NCI-H1930 (cell line): ENCODE results near the gene BMS1.
"Not testable (repeated sequence)": the region's sequence is repeated elsewhere in the genome, so short reads cannot be mapped to it uniquely, and the experiment has no call there.

Experiments
- DNase-seq, 2 experiments: peaks; one replicate each; lab custom pipeline; 2025; lab: John Stamatoyannopoulos, UW

BMS1 gene

GRCh38 chr10:42785759-42786158, 3.2 kb downstream of the BMS1 start:
- DNase-seq: no peak

- DNase-seq: no peak
Measured at GRCh38 chr10:42790835-42791234, 8.2 kb downstream of the BMS1 start.

- no peak for DNase-seq
Measured at GRCh38 chr10:42795701-42796100, 13.1 kb downstream of the BMS1 start.

- no peak for DNase-seq
Measured at GRCh38 chr10:42801135-42801534, 18.5 kb downstream of the BMS1 start.

GRCh38 chr10:42802876-42803275, 20.3 kb downstream of the BMS1 start:
- DNase-seq: no peak

GRCh38 chr10:42809676-42810075, 27.1 kb downstream of the BMS1 start:
- no peak for DNase-seq

- no peak for DNase-seq
Measured at GRCh38 chr10:42812028-42812427, 29.4 kb downstream of the BMS1 start.

GRCh38 chr10:42813989-42814687, 31.5 kb downstream of the BMS1 start:
- DNase-seq: not testable (repeated sequence)

GRCh38 chr10:42816334-42816733, 33.7 kb downstream of the BMS1 start:
- DNase-seq: not testable (repeated sequence)

- DNase-seq: no peak
Measured at GRCh38 chr10:42816912-42817311, 34.3 kb downstream of the BMS1 start.

- DNase-seq: not testable (repeated sequence)
Measured at GRCh38 chr10:42817417-42817816, 34.8 kb downstream of the BMS1 start.

- not testable (repeated sequence) for DNase-seq
Measured at GRCh38 chr10:42826759-42827158, 44.2 kb downstream of the BMS1 start.

- no peak for DNase-seq
Measured at GRCh38 chr10:42827201-42827600, 44.6 kb downstream of the BMS1 start.

- not testable (repeated sequence) for DNase-seq
Measured at GRCh38 chr10:42828391-42828790, 45.8 kb downstream of the BMS1 start.

GRCh38 chr10:42830237-42830636, 47.6 kb downstream of the BMS1 start:
- DNase-seq: no peak

GRCh38 chr10:42836096-42836495, 53.5 kb downstream of the BMS1 start:
- no peak for DNase-seq

GRCh38 chr10:42836771-42837468, 54.3 kb downstream of the BMS1 start:
- no peak for DNase-seq

- not testable (repeated sequence) for DNase-seq
Measured at GRCh38 chr10:42844810-42845209, 62.2 kb downstream of the BMS1 start.

- not testable (repeated sequence) for DNase-seq
Measured at GRCh38 chr10:42847261-42847660, 64.7 kb downstream of the BMS1 start.

GRCh38 chr10:42850931-42851330, 68.3 kb downstream of the BMS1 start:
- no peak for DNase-seq

GRCh38 chr10:42859256-42859655, 76.7 kb downstream of the BMS1 start:
- DNase-seq: no peak

- DNase-seq: not testable (repeated sequence)
Measured at GRCh38 chr10:42860016-42860415, 77.4 kb downstream of the BMS1 start.

- not testable (repeated sequence) for DNase-seq
Measured at GRCh38 chr10:42862801-42863200, 80.2 kb downstream of the BMS1 start.

GRCh38 chr10:42864575-42864974, 82.0 kb downstream of the BMS1 start:
- no peak for DNase-seq
